ENCODE measurements around the gene XPNPEP3.
"Not testable (repeated sequence)": the region's sequence is repeated elsewhere in the genome, so short reads cannot be mapped to it uniquely, and the experiment has no call there.

XPNPEP3 gene

GRCh38 chr22:40857309-40857855, 434 bp downstream of the XPNPEP3 start:
- DNase-seq (ENCODE audit: low read depth), result no peak

GRCh38 chr22:40862013-40862412, 5.1 kb downstream of the XPNPEP3 start, which contains the start of gene DNAJB7:
Gene DNAJB7, minus strand, starts transcription at chr22:40862113. Its CDS starts 119 bp downstream, at chr22:40861994.
- DNase-seq (ENCODE audit: low read depth), result no peak

DNA sequence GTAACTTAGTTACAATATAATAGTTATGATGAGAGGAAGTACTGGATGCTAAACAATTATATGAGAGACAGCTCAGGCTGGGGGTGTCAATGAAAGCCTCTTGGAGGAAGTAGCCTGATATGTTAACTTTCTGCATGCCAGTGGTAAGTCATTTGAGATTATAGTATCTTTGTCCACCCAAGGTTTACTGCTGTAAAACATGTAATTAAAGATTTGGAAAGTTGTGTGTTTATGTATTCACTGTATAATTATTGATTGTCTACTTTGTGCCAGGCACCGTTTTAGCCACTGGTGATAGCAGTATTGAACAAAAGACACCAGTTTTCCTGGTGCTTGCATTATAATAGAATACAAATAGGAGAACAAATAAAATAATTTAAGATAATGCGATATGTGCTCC, 5.6 kb downstream of the XPNPEP3 start:
- no peak for DNase-seq (ENCODE audit: low read depth)

GRCh38 chr22:40867109-40867508, 10.2 kb downstream of the XPNPEP3 start:
- DNase-seq (ENCODE audit: low read depth), result no peak

DNA sequence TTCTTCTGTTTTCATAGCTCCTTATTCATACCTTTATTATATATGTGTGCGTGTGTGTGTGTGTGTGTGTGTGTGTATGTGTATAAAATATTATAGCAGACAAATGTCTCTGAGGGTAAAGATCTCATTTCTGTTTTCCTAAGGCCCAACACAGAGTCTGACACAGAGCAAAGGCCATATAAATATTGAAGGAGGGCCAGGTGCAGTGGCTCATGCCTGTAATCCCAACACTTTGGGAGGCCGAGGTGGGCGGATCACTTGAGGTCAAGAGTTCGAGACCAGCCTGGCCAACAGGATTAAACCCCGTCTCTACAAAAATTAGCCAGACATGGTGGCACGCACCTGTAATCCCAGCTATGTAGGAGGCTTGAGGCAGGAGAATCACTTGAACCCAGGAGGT, 11.4 kb downstream of the XPNPEP3 start:
- DNase-seq (ENCODE audit: low read depth), result not testable (repeated sequence)

- DNase-seq (ENCODE audit: low read depth), result no peak
Observed at GRCh38 chr22:40874016-40874415, 17.1 kb downstream of the XPNPEP3 start.

GRCh38 chr22:40875111-40875510, 18.2 kb downstream of the XPNPEP3 start:
- DNase-seq (ENCODE audit: low read depth), result no peak

DNA sequence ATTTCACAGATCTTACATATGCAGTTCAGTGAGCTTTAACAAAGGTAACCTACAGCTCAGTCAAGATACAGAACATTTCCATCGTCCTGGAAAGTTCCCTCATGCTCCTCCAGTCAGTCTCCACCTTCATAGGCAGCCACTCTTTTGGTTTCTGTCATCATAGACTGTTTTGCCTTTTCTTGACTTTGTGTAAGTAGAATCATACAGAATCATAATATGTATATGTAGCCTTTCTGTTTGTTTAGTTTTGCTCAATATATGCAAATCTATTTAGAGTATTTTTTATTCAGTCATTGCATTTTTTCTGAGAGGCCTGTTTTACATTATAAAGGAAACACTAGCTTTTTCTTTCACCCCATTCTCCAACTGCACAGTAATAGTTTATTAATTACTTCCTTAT, 20.0 kb downstream of the XPNPEP3 start:
- DNase-seq (ENCODE audit: low read depth), result no peak

GRCh38 chr22:40877488-40877887, 20.5 kb downstream of the XPNPEP3 start:
- no peak for DNase-seq (ENCODE audit: low read depth)

- DNase-seq (ENCODE audit: low read depth), result no peak
Observed at GRCh38 chr22:40878922-40879321, 22.0 kb downstream of the XPNPEP3 start.

DNA sequence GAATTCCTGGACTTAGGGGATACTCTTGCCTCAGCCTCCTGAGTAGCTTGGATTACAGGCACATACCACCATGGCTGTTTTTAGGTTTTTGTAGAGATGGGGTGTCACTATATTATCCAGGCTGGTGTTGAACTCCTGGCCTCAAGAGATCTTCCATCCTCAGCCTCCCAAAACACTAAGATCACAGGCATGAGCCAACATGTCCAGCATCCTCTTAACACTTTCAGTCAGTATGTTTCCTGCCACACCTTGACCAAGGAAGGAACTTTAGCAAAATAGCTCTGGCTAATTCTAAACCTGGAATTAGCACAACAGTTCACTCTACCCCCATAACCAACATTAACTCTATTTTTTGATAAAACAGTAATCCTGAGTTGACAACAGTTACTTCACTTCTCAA, 32.2 kb downstream of the XPNPEP3 start:
- DNase-seq (ENCODE audit: low read depth), result no peak

- DNase-seq (ENCODE audit: low read depth), result peak; percentile 8
Observed at GRCh38 chr22:40890881-40891280, 33.9 kb downstream of the XPNPEP3 start.

- no peak for DNase-seq (ENCODE audit: low read depth)
Observed at GRCh38 chr22:40894417-40894816, 37.5 kb downstream of the XPNPEP3 start.

- DNase-seq (ENCODE audit: low read depth), result peak; percentile 31
Observed at GRCh38 chr22:40898850-40899357, 42.0 kb downstream of the XPNPEP3 start.

- DNase-seq (ENCODE audit: low read depth), result no peak
Observed at GRCh38 chr22:40904101-40904500, 47.2 kb downstream of the XPNPEP3 start.

DNA sequence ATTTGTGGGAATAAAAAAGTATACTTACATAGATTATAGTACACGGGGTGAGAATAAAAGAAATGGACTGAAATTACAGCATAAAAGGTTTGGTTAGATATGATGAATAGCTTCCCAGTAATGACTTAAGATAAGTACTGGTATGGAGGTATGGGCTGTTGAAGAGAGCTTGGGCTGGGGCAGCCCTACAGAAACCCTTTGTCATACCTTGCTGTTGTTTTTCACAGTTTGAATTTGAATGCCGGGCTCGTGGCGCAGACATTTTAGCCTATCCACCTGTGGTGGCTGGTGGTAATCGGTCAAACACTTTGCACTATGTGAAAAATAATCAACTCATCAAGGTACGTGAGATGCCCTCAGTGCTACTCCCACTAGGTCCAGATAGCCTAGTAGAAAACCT, 51.9 kb downstream of the XPNPEP3 start:
- DNase-seq (ENCODE audit: low read depth), result no peak

- peak; percentile 14 for DNase-seq (ENCODE audit: low read depth)
Observed at GRCh38 chr22:40911772-40912171, 54.8 kb downstream of the XPNPEP3 start.

DNA sequence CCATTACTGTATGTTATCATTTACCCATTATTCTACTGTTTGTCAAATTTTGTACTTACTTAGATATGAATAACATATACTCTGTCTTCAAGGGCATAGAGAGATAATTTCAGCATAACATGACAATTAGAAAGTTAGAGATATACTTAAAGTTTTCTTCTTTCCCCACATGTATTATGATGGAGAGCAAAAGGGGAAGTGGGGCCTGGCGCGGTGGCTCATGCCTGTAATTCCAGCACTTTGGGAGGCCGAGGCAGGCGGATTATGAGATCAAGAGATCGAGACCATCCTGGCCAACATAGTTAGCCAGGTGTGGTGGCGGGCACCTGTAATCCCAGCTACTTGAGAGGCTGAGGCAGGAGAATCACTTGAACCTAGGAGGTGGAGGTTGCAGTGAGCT, 56.0 kb downstream of the XPNPEP3 start:
- not testable (repeated sequence) for DNase-seq (ENCODE audit: low read depth)

GRCh38 chr22:40919446-40919845, 62.5 kb downstream of the XPNPEP3 start:
- no peak for DNase-seq (ENCODE audit: low read depth)

DNA sequence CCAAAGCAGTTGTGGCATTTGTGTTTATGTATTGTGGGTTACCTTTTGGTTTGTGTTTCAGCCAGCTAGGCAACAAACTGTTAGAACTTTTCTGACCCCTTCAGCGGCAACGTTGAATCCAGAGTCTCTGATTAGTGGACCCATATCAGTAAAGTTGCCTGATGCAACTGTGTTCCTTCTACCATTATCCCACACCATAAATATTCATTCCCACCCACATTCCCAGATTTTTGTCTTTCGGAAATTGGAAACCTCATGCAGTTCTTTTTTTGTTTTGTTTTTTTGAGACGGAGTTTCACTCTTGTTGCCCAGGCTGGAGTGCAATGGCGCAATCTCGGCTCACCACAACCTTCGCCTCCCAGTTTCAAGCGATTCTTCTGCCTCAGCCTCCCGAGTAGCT, 63.6 kb downstream of the XPNPEP3 start:
- DNase-seq (ENCODE audit: low read depth), result no peak

DNA sequence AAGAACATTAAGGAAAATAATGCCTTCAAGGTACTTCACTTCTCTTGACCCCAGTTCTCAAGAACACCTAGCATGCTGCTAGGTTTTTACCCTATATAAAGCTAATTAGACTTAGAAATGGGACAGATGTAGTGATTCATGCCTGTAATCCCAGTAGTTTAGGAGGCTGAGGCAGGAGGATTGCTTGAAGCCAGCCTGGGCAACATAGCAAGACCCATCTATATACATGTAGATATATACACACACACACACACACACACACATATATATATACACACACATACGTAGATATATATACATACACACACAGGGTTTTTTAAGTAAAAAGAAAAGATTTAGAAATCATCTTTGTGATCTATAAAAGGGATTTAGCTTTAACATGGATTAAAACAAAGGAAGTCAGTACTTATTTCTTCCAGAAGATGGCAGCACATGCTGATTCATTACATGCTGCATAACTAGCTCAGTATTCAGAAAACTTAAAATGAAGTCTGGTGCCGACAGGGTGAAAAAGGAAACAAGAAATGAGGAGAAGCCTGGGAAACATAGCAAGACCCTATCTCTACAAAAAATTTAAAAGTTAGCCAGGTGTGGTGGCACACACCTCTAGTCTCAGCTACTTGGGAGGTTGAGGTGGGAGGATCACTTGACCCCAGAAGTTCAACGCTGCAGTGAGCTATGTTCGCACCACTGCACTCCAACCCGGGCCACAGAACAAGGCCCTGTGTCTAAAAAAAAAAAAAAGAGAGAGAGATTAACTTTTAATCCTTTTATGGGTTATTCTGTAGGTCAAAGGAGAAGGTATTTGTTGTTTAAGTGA, 65.7 kb downstream of the XPNPEP3 start:
- peak; percentile 24 for DNase-seq (ENCODE audit: low read depth)

GRCh38 chr22:40928657-40929056, 71.7 kb downstream of the XPNPEP3 start:
- DNase-seq (ENCODE audit: low read depth), result no peak

GRCh38 chr22:40932396-40932795, 75.4 kb downstream of the XPNPEP3 start:
- DNase-seq (ENCODE audit: low read depth), result no peak

DNA sequence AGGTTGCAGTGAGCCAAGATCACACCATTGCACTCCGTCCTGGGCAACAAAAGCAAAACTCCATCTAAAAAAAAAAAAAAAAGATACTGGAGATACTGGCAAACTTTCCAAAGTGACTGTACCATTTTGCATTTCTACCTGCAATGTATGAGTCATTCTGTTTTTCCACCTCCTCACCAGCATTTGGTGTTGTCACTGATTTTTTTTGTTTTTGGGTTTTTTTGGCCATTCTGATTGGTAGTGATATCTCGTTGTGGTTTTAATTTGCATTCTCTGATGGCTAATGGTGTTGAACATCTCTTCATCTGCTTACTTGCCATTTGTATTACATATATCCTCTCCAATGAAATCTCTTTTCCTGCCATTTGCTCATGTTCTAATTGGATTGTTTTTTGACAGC, 82.3 kb downstream of the XPNPEP3 start:
- no peak for DNase-seq (ENCODE audit: low read depth)

All from non-pigmented ciliary epithelial cell (primary cell).